A204.1 (cell line): ENCODE measurements around the gene EBF4.
"Not testable (repeated sequence)": the region's sequence is repeated elsewhere in the genome, so short reads cannot be mapped to it uniquely, and the experiment has no call there.

Experiments used
- FAIRE-seq: peaks from 2 replicates; lab custom pipeline; 2012; peaks lifted over from hg19 to GRCh38; lab: Jason Lieb, UNC

Gene EBF4

GRCh38 chr20:2759603-2760296 lies 67.2 kb downstream of the EBF4 start:
- no peak for FAIRE-seq

GRCh38 chr20:2760297-2760951 lies 67.8 kb downstream of the EBF4 start:
- no peak for FAIRE-seq

GRCh38 chr20:2760952-2761305 lies 68.3 kb downstream of the EBF4 start:
- no peak for FAIRE-seq

- FAIRE-seq = no peak
These were observed 69.3 kb downstream of the EBF4 start for GRCh38 chr20:2761885-2762284.

GRCh38 chr20:2762578-2763131 lies 70.1 kb downstream of the EBF4 start:
- no peak for FAIRE-seq

GRCh38 chr20:2763186-2763585 lies 70.6 kb downstream of the EBF4 start:
- no peak for FAIRE-seq

GRCh38 chr20:2767768-2768631 lies 75.4 kb downstream of the EBF4 start:
- FAIRE-seq = no peak

- FAIRE-seq = no peak
These were observed 76.0 kb downstream of the EBF4 start for GRCh38 chr20:2768632-2769015.

GRCh38 chr20:2770091-2770490 lies 77.5 kb downstream of the EBF4 start:
- FAIRE-seq = not testable (repeated sequence)

GRCh38 chr20:2771631-2772080 lies 79.1 kb downstream of the EBF4 start:
- FAIRE-seq = no peak

GRCh38 chr20:2773812-2774211 lies 81.2 kb downstream of the EBF4 start:
- FAIRE-seq = no peak

GRCh38 chr20:2775139-2775538 lies 82.6 kb downstream of the EBF4 start:
- no peak for FAIRE-seq

- no peak for FAIRE-seq
These were observed 86.2 kb downstream of the EBF4 start for GRCh38 chr20:2778602-2779321.

GRCh38 chr20:2780948-2781347 lies 88.4 kb downstream of the EBF4 start:
- no peak for FAIRE-seq

GRCh38 chr20:2783908-2784566 lies 91.5 kb downstream of the EBF4 start:
- FAIRE-seq = no peak

GRCh38 chr20:2793471-2793870 lies 100.9 kb downstream of the EBF4 start:
- no peak for FAIRE-seq

- no peak for FAIRE-seq
These were observed 101.7 kb downstream of the EBF4 start for GRCh38 chr20:2794202-2794748.

- FAIRE-seq = no peak
These were observed 102.4 kb downstream of the EBF4 start for GRCh38 chr20:2794866-2795447.

- no peak for FAIRE-seq
These were observed 102.9 kb downstream of the EBF4 start for GRCh38 chr20:2795451-2795850.

- no peak for FAIRE-seq
These were observed 103.6 kb downstream of the EBF4 start for GRCh38 chr20:2796011-2796660.
